Endothelial cell of umbilical vein (primary cell): Measurements from ENCODE around the gene DUS2. TPM values are rescaled to one million over a fixed set of nuclear protein-coding genes. Genes with fewer than 3 reads are reported as not detected.
"Not testable (repeated sequence)": the region's sequence is repeated elsewhere in the genome, so short reads cannot be mapped to it uniquely, and the experiment has no call there.

ENCODE experiments used
- BruUV-seq: library from RNA; stranded (reverse); fragments of 400-500 nt; replicated peaks from 2 replicates; lab custom pipeline; 2021; lab: Mats Ljungman, UMichigan
- CTCF ChIA-PET: fragments of 300-600, 350-600 bp; sonication (Branson Sonifier 250); formaldehyde crosslinking; loops from one replicate; lab custom pipeline; 2021; ENCODE audit warnings: antibody characterized with exemption, inconsistent platforms; lab: Charles Lee
- POLR2A ChIA-PET: fragments of 300-600, 350-600 bp; sonication (Branson Sonifier 250); formaldehyde crosslinking; loops from one replicate; lab custom pipeline; 2021; ENCODE audit warnings: antibody characterized with exemption, inconsistent platforms; lab: Charles Lee
- DNase-seq: peaks from one replicate; pipeline ENCODE4 v3.0.0-alpha.2; 2011; ENCODE audit warnings: low read depth, low spot score
- FAIRE-seq: peaks from 2 replicates; lab custom pipeline; 2011; peaks lifted over from hg19 to GRCh38; lab: Jason Lieb, UNC
- H2AFZ ChIP-seq: 2 replicates; pipeline ENCODE4 v1.6.0; 2012; ENCODE audit warnings: low read depth, low read length, control low read depth, inconsistent platforms
- H3K27ac ChIP-seq: 2 replicates; pipeline ENCODE4 v1.5.1; 2011; ENCODE audit warnings: low read depth, mild to moderate bottlenecking, control low read depth, low read length, moderate library complexity; ENCODE audit not compliant: insufficient read depth
- H3K27me3 ChIP-seq, 2 experiments: 2 replicates each; pipeline versions ENCODE4 v1.6.0 to v1.6.1; 2011; ENCODE audit warnings: low read length in 2 of 2, mixed read lengths in 1 of 2; ENCODE audit not compliant: control insufficient read depth in 2 of 2, insufficient read depth in 2 of 2
- H3K36me3 ChIP-seq, 2 experiments: 2 replicates in 1 of 2; 3 replicates in 1 of 2; pipeline ENCODE4 v1.5.1; 2011; ENCODE audit warnings: low read length in 2 of 2, mild to moderate bottlenecking in 1 of 2, moderate library complexity in 1 of 2; ENCODE audit not compliant: control insufficient read depth in 2 of 2, insufficient read depth in 2 of 2; ENCODE audit errors: extremely low read depth in 1 of 2
- H3K4me1 ChIP-seq: 3 replicates; pipeline ENCODE4 v1.5.1; 2011; ENCODE audit warnings: mild to moderate bottlenecking, low read length; ENCODE audit not compliant: control insufficient read depth, insufficient read depth; ENCODE audit errors: extremely low read depth
- H3K4me2 ChIP-seq: 2 replicates; pipeline ENCODE4 v1.6.1; 2011; ENCODE audit warnings: low read length, control low read depth, mixed read lengths; ENCODE audit not compliant: insufficient read depth
- H3K4me3 ChIP-seq, 3 experiments: fragments of 200-600 bp in 1 of 3; sonication (generic), shearing (Covaris generic) in 1 of 3; replicated peaks in 1 of 3; 2 replicates each; pipeline ENCODE4 v1.5.1; 2011 to 2016; ENCODE audit warnings: control low read depth in 3 of 3, low read length in 3 of 3, mild to moderate bottlenecking in 2 of 3, inconsistent platforms in 1 of 3, low read depth in 1 of 3, moderate library complexity in 1 of 3; ENCODE audit not compliant: insufficient read depth in 1 of 3
- H3K79me2 ChIP-seq: 2 replicates; pipeline ENCODE4 v1.6.0; 2012; ENCODE audit warnings: low read length, inconsistent platforms; ENCODE audit not compliant: control insufficient read depth, insufficient read depth
- H3K9ac ChIP-seq: replicated peaks from 2 replicates; pipeline ENCODE3; 2011; ENCODE audit warnings: low read length, control low read depth; ENCODE audit not compliant: insufficient read depth; ENCODE audit errors: extremely low read depth
- H3K9me1 ChIP-seq: replicated peaks from 3 replicates; pipeline ENCODE4 v1.6.0; 2011; ENCODE audit warnings: mild to moderate bottlenecking, low read length; ENCODE audit not compliant: control insufficient read depth, insufficient read depth; ENCODE audit errors: extremely low read depth
- H3K9me3 ChIP-seq: replicated peaks from 2 replicates; pipeline ENCODE4 v1.5.1; 2012; ENCODE audit warnings: low read length, inconsistent platforms; ENCODE audit not compliant: control insufficient read depth, insufficient read depth
- H4K20me1 ChIP-seq: replicated peaks from 2 replicates; pipeline ENCODE3; 2011; ENCODE audit warnings: mild to moderate bottlenecking, low read length; ENCODE audit not compliant: control insufficient read depth, insufficient read depth; ENCODE audit errors: extremely low read depth
- dilution Hi-C: fragments of 300-500 bp; cut with MboI; formaldehyde crosslinking; loops from one replicate; pipeline ENCODE4 v1.15.0; 2019; ENCODE audit warnings: low sequenced_read_pairs; ENCODE audit not compliant: extremely low pct_ligation_motif_present
- intact Hi-C: fragments of 100-400 bp; cut with micrococcal nuclease; formaldehyde crosslinking; loops from one replicate; pipeline ENCODE4 v1.10.0; 2022
- polyA plus RNA-seq, 4 experiments: library from polyadenylated mRNA; depleted of rRNA in 3 of 4; stranded (reverse) in 3 of 4; unstranded in 1 of 4; fragments of >200 nt; gene quantifications; 2 replicates each; pipeline versions ENCODE4 v1.2.1 to v1.2.3, GENCODE V29; 2011 to 2012; ENCODE audit warnings: missing spikeins in 1 of 4
- total RNA-seq: library from RNA; stranded (reverse); gene quantifications from 2 replicates; pipeline ENCODE4 v1.2.3, GENCODE V29; 2021

Gene DUS2
- total and polyA plus RNA-seq, 2 donors (not counting 3 experiments of a cell fraction or from before 2014, with no cell fraction given), result 16.4 to 21.7 TPM

GRCh38 chr16:68118954-68119353, 95.9 kb downstream of the DUS2 start:
- peaks cover 57% of the 10 kb centered on the region for H3K79me2 ChIP-seq
- ChIA-PET POLR2A (interaction anchor here (0.6 kb wide), 1 partner anchor 404 kb away, joined by 3 read pairs; no protein-coding TSS in a partner anchor), CTCF (interaction anchor here (1.0 to 1.7 kb wide), 3 partner anchors 10 to 302 kb away, joined by 3 to 4 read pairs (median 4); no protein-coding TSS in a partner anchor)
- H3K27me3 ChIP-seq, FAIRE-seq, DNase-seq, H2AFZ ChIP-seq, dilution Hi-C loops, H3K9ac ChIP-seq, H3K9me1 ChIP-seq, H3K4me1 ChIP-seq, H3K9me3 ChIP-seq, H4K20me1 ChIP-seq, H3K27ac ChIP-seq, H3K4me2 ChIP-seq, H3K4me3 ChIP-seq, BruUV-seq, H3K36me3 ChIP-seq, intact Hi-C loops: not testable (repeated sequence)

- dilution Hi-C loops, DNase-seq, intact Hi-C loops, CTCF ChIA-PET, FAIRE-seq, H3K36me3 ChIP-seq, H3K27ac ChIP-seq, H3K4me2 ChIP-seq, H3K9me1 ChIP-seq, H3K27me3 ChIP-seq, H3K9ac ChIP-seq, H3K4me3 ChIP-seq, H2AFZ ChIP-seq, H4K20me1 ChIP-seq, H3K4me1 ChIP-seq, H3K9me3 ChIP-seq, BruUV-seq: not testable (repeated sequence)
- POLR2A ChIA-PET, result interaction anchor here (0.7 kb wide), 2 partner anchors 24 to 35 kb away, joined by 4 to 6 read pairs; no protein-coding TSS in a partner anchor
- peaks cover 49% of the 10 kb centered on the region for H3K79me2 ChIP-seq
Measured at GRCh38 chr16:68120496-68120895, 97.4 kb downstream of the DUS2 start.
